AG10803 (cell line): ENCODE data around the gene EIF2S2.

Source experiments
- DNase-seq: peaks from one replicate; pipeline ENCODE4 v3.0.0; 2010; ENCODE audit warnings: low read depth
- H3K4me3 ChIP-seq: 2 replicates; pipeline ENCODE4 v1.5.1; 2011; ENCODE audit warnings: mild to moderate bottlenecking, low read length, control low read depth
- CTCF ChIP-seq: conservative IDR thresholded peaks from 2 replicates; pipeline ENCODE4 v1.5.1; 2011; ENCODE audit warnings: mild to moderate bottlenecking, low read length, control low read depth, inconsistent platforms

The EIF2S2 gene

GRCh38 chr20:34068001-34068400 lies 44.0 kb downstream of the EIF2S2 start:
- no peak for DNase-seq
- TF ChIP-seq CTCF: no peak
- H3K4me3 ChIP-seq: no peak overlapping the region

- H3K4me3 ChIP-seq: no peak overlapping the region
- no peak for TF ChIP-seq CTCF
- DNase-seq: peak; percentile 57
These were observed 45.5 kb downstream of the EIF2S2 start for GRCh38 chr20:34066476-34067090.

GRCh38 chr20:34065260-34065659 lies 46.8 kb downstream of the EIF2S2 start:
- DNase-seq: peak; percentile 66
- TF ChIP-seq CTCF: no peak
- no peak overlapping the region for H3K4me3 ChIP-seq

- TF ChIP-seq CTCF: no peak
- H3K4me3 ChIP-seq: no peak overlapping the region
- no peak for DNase-seq
These were observed 47.8 kb downstream of the EIF2S2 start for GRCh38 chr20:34064286-34064685.

- DNase-seq: peak; percentile 64
- no peak overlapping the region for H3K4me3 ChIP-seq
- no peak for TF ChIP-seq CTCF
These were observed 49.2 kb downstream of the EIF2S2 start for GRCh38 chr20:34062570-34063482.

GRCh38 chr20:34061695-34062094 lies 50.3 kb downstream of the EIF2S2 start:
- no peak for TF ChIP-seq CTCF

GRCh38 chr20:34060970-34061369 lies 51.1 kb downstream of the EIF2S2 start:
- DNase-seq: no peak
- no peak for TF ChIP-seq CTCF
- no peak overlapping the region for H3K4me3 ChIP-seq

More at GRCh38 chr20:34061695-34062094, 50.3 kb downstream of the EIF2S2 start:
- no peak overlapping the region for H3K4me3 ChIP-seq
- no peak for DNase-seq
